ENCODE measurements around the gene IFNGR2. TPM values are rescaled to one million over a fixed set of nuclear protein-coding genes. Genes with fewer than 3 reads are reported as not detected.

The IFNGR2 gene
- total RNA-seq, 1 experiment from 2014 or later, result 44.1 TPM

DNA sequence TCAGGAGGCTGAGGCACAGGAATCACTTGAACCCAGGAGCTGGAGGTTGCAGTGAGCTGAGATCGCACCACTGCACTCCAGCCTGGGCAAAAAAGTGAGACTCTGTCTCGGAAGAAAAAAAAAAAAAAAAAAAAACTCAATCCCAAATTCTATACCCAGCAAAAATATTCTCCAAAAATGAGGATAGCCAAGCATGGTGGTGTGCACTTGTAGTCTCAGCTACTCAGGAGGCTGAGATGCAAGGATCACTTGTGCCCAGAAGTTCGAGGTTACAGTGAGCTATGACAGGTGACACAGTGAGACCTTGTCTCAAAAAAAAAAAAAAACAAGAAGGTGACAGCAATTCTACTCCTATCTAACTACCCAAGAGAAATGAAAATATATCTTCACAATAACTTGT is 70.1 kb downstream of the IFNGR2 start:
- no peaks in the 10 kb centered on the region; a peak in 1 of 7 replicates for H3K36me3 Mint-ChIP-seq (ENCODE audit: insufficient read depth in 1 of 3, low read depth in 3 of 3)
- Histone ChIP-seq H3K4me1 (ENCODE audit: insufficient read depth, low read length) (peaks cover under 1% of the 10 kb centered on the region; the same call in 1 of the 2 replicates), H2AK5ac (ENCODE audit: insufficient read length, low read length) (no peak overlapping the region), H3K23me2 (ENCODE audit: insufficient read length, low read depth, low read length, poor library complexity, severe bottlenecking) (peaks cover 1% of the 10 kb centered on the region), H2BK20ac (ENCODE audit: low read depth, low read length, poor library complexity, severe bottlenecking) (no peak overlapping the region), H4K20me1 (ENCODE audit: control insufficient read depth, insufficient read depth, insufficient read length) (no peaks in the 10 kb centered on the region), H4K91ac (ENCODE audit: insufficient read length, low read depth, low read length) (no peak overlapping the region), H3K27ac (ENCODE audit: insufficient read length, low read depth, low read length) (no peak overlapping the region), H3K56ac (ENCODE audit: insufficient read length, low read depth, low read length) (no peak overlapping the region), H3K14ac (ENCODE audit: insufficient read depth, low read length) (no peak overlapping the region), H2AFZ (ENCODE audit: low read length) (no peak overlapping the region), H2BK5ac (ENCODE audit: insufficient read length, low read length) (no peak overlapping the region), H2BK15ac (ENCODE audit: low read depth, low read length) (no peak overlapping the region), H3K9me3 (ENCODE audit: control insufficient read depth, low read depth, low read length) (no peaks in the 10 kb centered on the region), H3T11ph (ENCODE audit: low read length) (no peak overlapping the region), H3K9ac (ENCODE audit: extremely low read depth, insufficient read length, low read length) (no peak overlapping the region), H3K18ac (ENCODE audit: insufficient read length, low read depth, low read length) (no peak overlapping the region), H3K79me2 (ENCODE audit: insufficient read depth, low read length) (0 out of 2 replicates have a peak, but pooled peaks cover 2% of the 10 kb centered on the region), H2BK120ac (ENCODE audit: low read depth, low read length, poor library complexity, severe bottlenecking) (no peak overlapping the region), H3K23ac (ENCODE audit: insufficient read length, low read depth, low read length) (no peak overlapping the region), H3K27me3 (ENCODE audit: insufficient read depth, low read length) (no peaks in the 10 kb centered on the region), H3K79me1 (ENCODE audit: insufficient read depth, low read depth, low read length, poor library complexity, severe bottlenecking) (peaks cover 2% of the 10 kb centered on the region), H4K8ac (replicated peaks; ENCODE audit: insufficient read length, low read depth, low read length) (no peak overlapping the region), H2BK12ac (ENCODE audit: insufficient read length, low read depth, low read length) (no peak overlapping the region), H3K4me2 (ENCODE audit: insufficient read depth, insufficient read length, low read length) (no peak overlapping the region), H3K4ac (ENCODE audit: low read depth, low read length) (no peak overlapping the region), H4K5ac (ENCODE audit: insufficient read length, low read depth, low read length) (no peak overlapping the region)
- TF ChIP-seq, protein P1, sequence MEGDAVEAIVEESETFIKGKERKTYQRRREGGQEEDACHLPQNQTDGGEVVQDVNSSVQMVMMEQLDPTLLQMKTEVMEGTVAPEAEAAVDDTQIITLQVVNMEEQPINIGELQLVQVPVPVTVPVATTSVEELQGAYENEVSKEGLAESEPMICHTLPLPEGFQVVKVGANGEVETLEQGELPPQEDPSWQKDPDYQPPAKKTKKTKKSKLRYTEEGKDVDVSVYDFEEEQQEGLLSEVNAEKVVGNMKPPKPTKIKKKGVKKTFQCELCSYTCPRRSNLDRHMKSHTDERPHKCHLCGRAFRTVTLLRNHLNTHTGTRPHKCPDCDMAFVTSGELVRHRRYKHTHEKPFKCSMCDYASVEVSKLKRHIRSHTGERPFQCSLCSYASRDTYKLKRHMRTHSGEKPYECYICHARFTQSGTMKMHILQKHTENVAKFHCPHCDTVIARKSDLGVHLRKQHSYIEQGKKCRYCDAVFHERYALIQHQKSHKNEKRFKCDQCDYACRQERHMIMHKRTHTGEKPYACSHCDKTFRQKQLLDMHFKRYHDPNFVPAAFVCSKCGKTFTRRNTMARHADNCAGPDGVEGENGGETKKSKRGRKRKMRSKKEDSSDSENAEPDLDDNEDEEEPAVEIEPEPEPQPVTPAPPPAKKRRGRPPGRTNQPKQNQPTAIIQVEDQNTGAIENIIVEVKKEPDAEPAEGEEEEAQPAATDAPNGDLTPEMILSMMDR (conservative IDR thresholded peaks at IDR 0.05), result no peak
- H3K27me3 Mint-ChIP-seq (ENCODE audit: low read depth), result no peaks in the 10 kb centered on the region
- no peaks in the 10 kb centered on the region for H3K9me3 Mint-ChIP-seq
- no peak overlapping the region for H3K4me3 Mint-ChIP-seq
- DNase-seq, result no peak
- no peak overlapping the region for H3K27ac Mint-ChIP-seq
- no CpG with 5 or more reads among the region's 3 CpGs for WGBS (ENCODE audit: extremely low coverage, insufficient read length, low lambda C conversion rate)
- peaks cover 2% of the 10 kb centered on the region in 2 experiments for H3K4me1 Mint-ChIP-seq
